Measurements from ENCODE around the gene MYO6. TPM values are rescaled to one million over a fixed set of nuclear protein-coding genes. Genes with fewer than 3 reads are reported as not detected.

The MYO6 gene
- total and polyA plus RNA-seq, 2 of the 8 experiments (the other 6 are each of a cell fraction or from before 2014, with no cell fraction given): 8.3 to 21.9 TPM

- peaks cover 2 to 3% of the 10 kb centered on the region in 2 experiments for H4K20me1 ChIP-seq (replicated peaks in 1 of 2; ENCODE audit: control insufficient read depth in 1 of 2, insufficient read depth in 2 of 2, low read length in 2 of 2)
- H3K36me3 ChIP-seq (ENCODE audit: control insufficient read depth in 2 of 4, insufficient read depth in 4 of 4, low read length in 3 of 4): no peaks in the 10 kb centered on the region
- H2BK15ac ChIP-seq (ENCODE audit: low read length): no peak overlapping the region
- no peak overlapping the region for H2BK20ac ChIP-seq (ENCODE audit: low read length)
- H4K5ac ChIP-seq (ENCODE audit: insufficient read length, low read depth, low read length): no peak overlapping the region
- no peaks in the 10 kb centered on the region for H3K79me1 ChIP-seq (ENCODE audit: low read depth, low read length)
- H2BK5ac ChIP-seq (ENCODE audit: low read depth, low read length): no peak overlapping the region
- H3K9ac ChIP-seq (replicated peaks in 1 of 4; ENCODE audit: extremely low read depth in 1 of 4, low read depth in 3 of 4, low read length in 3 of 4): no peak overlapping the region
- no peak overlapping the region for H2BK12ac ChIP-seq (ENCODE audit: low read depth, low read length)
- no peak overlapping the region for H3K4me2 ChIP-seq (ENCODE audit: insufficient read depth in 1 of 2, low read depth in 2 of 2, low read length in 2 of 2)
- no peak overlapping the region for H3K4ac ChIP-seq (replicated peaks; ENCODE audit: insufficient read length, low read depth, low read length)
- H3K23ac ChIP-seq (ENCODE audit: insufficient read length): no peak overlapping the region
- H3K79me2 ChIP-seq (ENCODE audit: control insufficient read depth in 1 of 2, insufficient read depth in 2 of 2, low read length in 2 of 2): 0 out of 4 replicates have a peak, but pooled peaks cover 0 to 6% of the 10 kb centered on the region in 2 experiments
- no peak overlapping the region for H3K56ac ChIP-seq (replicated peaks; ENCODE audit: insufficient read length, low read depth, low read length)
- H4K8ac ChIP-seq (ENCODE audit: extremely low read depth, insufficient read depth, low read length): no peak overlapping the region
- ChIA-PET POLR2A (ENCODE audit: partially characterized antibody) (interaction anchor here (1.4 kb wide), 1 partner anchor 10 kb away, joined by 5 read pairs; no protein-coding TSS in a partner anchor), CTCF (ENCODE audit: partially characterized antibody) (no interaction called here)
- 71% methylated on average over 1 of the region's 1 CpG; no CpG with 5 or more reads in 1 of the 2 experiments for WGBS, 2 experiments (ENCODE audit: extremely low coverage in 1 of 2, insufficient coverage in 1 of 2, insufficient read length in 1 of 2, insufficient replicate concordance in 2 of 2, low coverage in 1 of 2, low lambda C conversion rate in 2 of 2, missing lambda C conversion rate in 1 of 2)
- no peak overlapping the region for H2AFZ ChIP-seq (ENCODE audit: low read length)
- no peak overlapping the region for H3K18ac ChIP-seq (ENCODE audit: extremely low read depth, low read length)
- no peak overlapping the region for H3K4me3 ChIP-seq (ENCODE audit: extremely low read depth in 1 of 4, insufficient read depth in 2 of 4, low read depth in 3 of 4, low read length in 4 of 4)
- no peak overlapping the region for H4K91ac ChIP-seq (replicated peaks; ENCODE audit: insufficient read length, low read length)
- no peaks in the 10 kb centered on the region; a peak in 2 of 7 replicates for H3K4me1 ChIP-seq (replicated peaks in 1 of 4; ENCODE audit: control insufficient read depth in 3 of 4, insufficient read depth in 4 of 4, low read length in 3 of 4)
- H3K9me3 ChIP-seq (ENCODE audit: insufficient read depth in 2 of 2, low read depth in 1 of 2, low read length in 1 of 2): no peaks in the 10 kb centered on the region
- FAIRE-seq (no peak), DNase-seq (ENCODE audit: low read depth in 1 of 2, low spot score in 2 of 2) (no peak)
- no peaks in the 10 kb centered on the region for H3K27me3 ChIP-seq (replicated peaks in 1 of 4; ENCODE audit: control insufficient read depth in 3 of 4, extremely low read depth in 1 of 4, insufficient read depth in 3 of 4, low read length in 3 of 4)
- H3K14ac ChIP-seq (ENCODE audit: insufficient read length): no peak overlapping the region
- H3K27ac ChIP-seq (ENCODE audit: low read depth, low read length): no peak overlapping the region
- no peaks in the 10 kb centered on the region for H3K23me2 ChIP-seq (ENCODE audit: low read depth, low read length)
- no peak overlapping the region for H2AK5ac ChIP-seq (ENCODE audit: low read depth, low read length)
- no peak overlapping the region for H2BK120ac ChIP-seq (replicated peaks; ENCODE audit: low read depth, low read length)
- TF ChIP-seq, protein P1, sequence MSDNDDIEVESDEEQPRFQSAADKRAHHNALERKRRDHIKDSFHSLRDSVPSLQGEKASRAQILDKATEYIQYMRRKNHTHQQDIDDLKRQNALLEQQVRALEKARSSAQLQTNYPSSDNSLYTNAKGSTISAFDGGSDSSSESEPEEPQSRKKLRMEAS (IDR thresholded peaks at IDR 0.05): no peak
- no peak for TF ChIP-seq EP300 (IDR thresholded peaks at IDR 0.05; ENCODE audit: borderline replicate concordance in 1 of 2, low read depth in 2 of 2, low read length in 2 of 2)
- TF ChIP-seq KDM4A (IDR thresholded peaks at IDR 0.05; ENCODE audit: low read depth, low read length, severe bottlenecking): no peak
- TF ChIP-seq SIX5 (IDR thresholded peaks at IDR 0.05; ENCODE audit: low read depth, low read length): no peak
- TF ChIP-seq JUND (IDR thresholded peaks at IDR 0.05; ENCODE audit: low read length): no peak
- no peak for TF ChIP-seq NRF1 (IDR thresholded peaks at IDR 0.05; ENCODE audit: low read depth, low read length)
- no peak for TF ChIP-seq HDAC2 (IDR thresholded peaks at IDR 0.05; ENCODE audit: borderline replicate concordance in 1 of 2, low read depth in 2 of 2, low read length in 2 of 2)
- no peak for TF ChIP-seq ATF2 (IDR thresholded peaks at IDR 0.05; ENCODE audit: low read length)
- no peak for TF ChIP-seq RXRA (IDR thresholded peaks at IDR 0.05; ENCODE audit: insufficient read depth, low read depth, low read length)
- no peak for TF ChIP-seq HDAC6 (IDR thresholded peaks at IDR 0.05; ENCODE audit: low read depth, low read length)
- no peak for TF ChIP-seq TAF7 (optimal IDR thresholded peaks at IDR 0.05; ENCODE audit: borderline replicate concordance, low read depth, low read length)
- no peak for TF ChIP-seq TAF1 (IDR thresholded peaks at IDR 0.05; ENCODE audit: low read depth, low read length)
Measured at GRCh38 chr6:75760320-75760719, 11.3 kb downstream of the MYO6 start.

All from H1 (cell line).